Endothelial cell of umbilical vein (primary cell): ENCODE measurements around the gene SMIM38. TPM values are rescaled to one million over a fixed set of nuclear protein-coding genes. Genes with fewer than 3 reads are reported as not detected.

Experiments used
- BruUV-seq: library from RNA; stranded (reverse); fragments of 400-500 nt; replicated peaks from 2 replicates; lab custom pipeline; 2021; lab: Mats Ljungman, UMichigan
- CTCF ChIA-PET: fragments of 300-600, 350-600 bp; sonication (Branson Sonifier 250); formaldehyde crosslinking; loops from one replicate; lab custom pipeline; 2021; ENCODE audit warnings: antibody characterized with exemption, inconsistent platforms; lab: Charles Lee
- POLR2A ChIA-PET: fragments of 300-600, 350-600 bp; sonication (Branson Sonifier 250); formaldehyde crosslinking; loops from one replicate; lab custom pipeline; 2021; ENCODE audit warnings: antibody characterized with exemption, inconsistent platforms; lab: Charles Lee
- DNase-seq: peaks from one replicate; pipeline ENCODE4 v3.0.0-alpha.2; 2011; ENCODE audit warnings: low read depth, low spot score
- FAIRE-seq: peaks from 2 replicates; lab custom pipeline; 2011; peaks lifted over from hg19 to GRCh38; lab: Jason Lieb, UNC
- H2AFZ ChIP-seq: 2 replicates; pipeline ENCODE4 v1.6.0; 2012; ENCODE audit warnings: low read depth, low read length, control low read depth, inconsistent platforms
- H3K27ac ChIP-seq: 2 replicates; pipeline ENCODE4 v1.5.1; 2011; ENCODE audit warnings: low read depth, mild to moderate bottlenecking, control low read depth, low read length, moderate library complexity; ENCODE audit not compliant: insufficient read depth
- H3K27me3 ChIP-seq, 2 experiments: 2 replicates each; pipeline versions ENCODE4 v1.6.0 to v1.6.1; 2011; ENCODE audit warnings: low read length in 2 of 2, mixed read lengths in 1 of 2; ENCODE audit not compliant: control insufficient read depth in 2 of 2, insufficient read depth in 2 of 2
- H3K36me3 ChIP-seq, 2 experiments: 2 replicates in 1 of 2; 3 replicates in 1 of 2; pipeline ENCODE4 v1.5.1; 2011; ENCODE audit warnings: low read length in 2 of 2, mild to moderate bottlenecking in 1 of 2, moderate library complexity in 1 of 2; ENCODE audit not compliant: control insufficient read depth in 2 of 2, insufficient read depth in 2 of 2; ENCODE audit errors: extremely low read depth in 1 of 2
- H3K4me1 ChIP-seq: 3 replicates; pipeline ENCODE4 v1.5.1; 2011; ENCODE audit warnings: mild to moderate bottlenecking, low read length; ENCODE audit not compliant: control insufficient read depth, insufficient read depth; ENCODE audit errors: extremely low read depth
- H3K4me2 ChIP-seq: 2 replicates; pipeline ENCODE4 v1.6.1; 2011; ENCODE audit warnings: low read length, control low read depth, mixed read lengths; ENCODE audit not compliant: insufficient read depth
- H3K4me3 ChIP-seq, 3 experiments: fragments of 200-600 bp in 1 of 3; sonication (generic), shearing (Covaris generic) in 1 of 3; replicated peaks in 1 of 3; 2 replicates each; pipeline ENCODE4 v1.5.1; 2011 to 2016; ENCODE audit warnings: control low read depth in 3 of 3, low read length in 3 of 3, mild to moderate bottlenecking in 2 of 3, inconsistent platforms in 1 of 3, low read depth in 1 of 3, moderate library complexity in 1 of 3; ENCODE audit not compliant: insufficient read depth in 1 of 3
- H3K79me2 ChIP-seq: 2 replicates; pipeline ENCODE4 v1.6.0; 2012; ENCODE audit warnings: low read length, inconsistent platforms; ENCODE audit not compliant: control insufficient read depth, insufficient read depth
- H3K9ac ChIP-seq: replicated peaks from 2 replicates; pipeline ENCODE3; 2011; ENCODE audit warnings: low read length, control low read depth; ENCODE audit not compliant: insufficient read depth; ENCODE audit errors: extremely low read depth
- H3K9me1 ChIP-seq: replicated peaks from 3 replicates; pipeline ENCODE4 v1.6.0; 2011; ENCODE audit warnings: mild to moderate bottlenecking, low read length; ENCODE audit not compliant: control insufficient read depth, insufficient read depth; ENCODE audit errors: extremely low read depth
- H3K9me3 ChIP-seq: replicated peaks from 2 replicates; pipeline ENCODE4 v1.5.1; 2012; ENCODE audit warnings: low read length, inconsistent platforms; ENCODE audit not compliant: control insufficient read depth, insufficient read depth
- H4K20me1 ChIP-seq: replicated peaks from 2 replicates; pipeline ENCODE3; 2011; ENCODE audit warnings: mild to moderate bottlenecking, low read length; ENCODE audit not compliant: control insufficient read depth, insufficient read depth; ENCODE audit errors: extremely low read depth
- EZH2 ChIP-seq: IDR thresholded peaks from 2 replicates; pipeline ENCODE4 v1.6.1; 2012; ENCODE audit warnings: borderline replicate concordance, low read depth, mild to moderate bottlenecking, moderate library complexity, low read length, inconsistent platforms; ENCODE audit not compliant: severe bottlenecking
- FOS ChIP-seq: IDR thresholded peaks from 2 replicates; pipeline ENCODE4 v1.6.1; 2011; ENCODE audit warnings: mild to moderate bottlenecking, low read length, moderate library complexity, borderline replicate concordance; ENCODE audit not compliant: insufficient read depth
- GATA2 ChIP-seq: IDR thresholded peaks from 2 replicates; pipeline ENCODE4 v1.7.0; 2011; ENCODE audit warnings: low read depth, mild to moderate bottlenecking, moderate library complexity, mixed read lengths, low read length; ENCODE audit not compliant: insufficient read length, insufficient read depth
- JUN ChIP-seq: IDR thresholded peaks from 2 replicates; pipeline ENCODE4 v1.6.1; 2011; ENCODE audit warnings: borderline replicate concordance, low read depth; ENCODE audit not compliant: insufficient read length, insufficient read depth
- MYC ChIP-seq: IDR thresholded peaks from one replicate; pipeline ENCODE4 v1.6.1; 2011; ENCODE audit warnings: mild to moderate bottlenecking, low read depth, low read length
- POLR2A ChIP-seq: IDR thresholded peaks from 2 replicates; pipeline ENCODE4 v1.6.1; 2012; ENCODE audit warnings: low read depth, mild to moderate bottlenecking, control low read depth, low read length
- POLR2AphosphoS5 ChIP-seq: IDR thresholded peaks from 2 replicates; pipeline ENCODE4 v1.6.1; 2012; ENCODE audit warnings: low read depth, mild to moderate bottlenecking, control low read depth, low read length, moderate library complexity; ENCODE audit not compliant: insufficient read depth
- dilution Hi-C: fragments of 300-500 bp; cut with MboI; formaldehyde crosslinking; loops from one replicate; pipeline ENCODE4 v1.15.0; 2019; ENCODE audit warnings: low sequenced_read_pairs; ENCODE audit not compliant: extremely low pct_ligation_motif_present
- intact Hi-C: fragments of 100-400 bp; cut with micrococcal nuclease; formaldehyde crosslinking; loops from one replicate; pipeline ENCODE4 v1.10.0; 2022
- polyA plus RNA-seq, 4 experiments: library from polyadenylated mRNA; depleted of rRNA in 3 of 4; stranded (reverse) in 3 of 4; unstranded in 1 of 4; fragments of >200 nt; gene quantifications; 2 replicates each; pipeline versions ENCODE4 v1.2.1 to v1.2.3, GENCODE V29; 2011 to 2012; ENCODE audit warnings: missing spikeins in 1 of 4
- total RNA-seq: library from RNA; stranded (reverse); gene quantifications from 2 replicates; pipeline ENCODE4 v1.2.3, GENCODE V29; 2021
- TF ChIP-seq, protein P1 (sequence below), 2 donors: IDR thresholded peaks; 1 replicate in 1 of 2; 2 replicates in 1 of 2; pipeline ENCODE4 v1.5.1; 2011; ENCODE audit warnings: low read length in 2 of 2, mild to moderate bottlenecking in 2 of 2, moderate library complexity in 2 of 2, control low read depth in 1 of 2, inconsistent platforms in 1 of 2, low read depth in 1 of 2; ENCODE audit not compliant: insufficient read depth in 1 of 2; ENCODE audit errors: extremely low read depth in 1 of 2
- TF ChIP-seq, protein P2 (sequence below): IDR thresholded peaks from 2 replicates; pipeline ENCODE4 v1.6.1; 2011; ENCODE audit not compliant: insufficient read depth, insufficient read length

SMIM38 gene
- total and polyA plus RNA-seq, 2 donors (not counting 3 experiments of a cell fraction or from before 2014, with no cell fraction given): 0.03 TPM; not detected in 1

DNA sequence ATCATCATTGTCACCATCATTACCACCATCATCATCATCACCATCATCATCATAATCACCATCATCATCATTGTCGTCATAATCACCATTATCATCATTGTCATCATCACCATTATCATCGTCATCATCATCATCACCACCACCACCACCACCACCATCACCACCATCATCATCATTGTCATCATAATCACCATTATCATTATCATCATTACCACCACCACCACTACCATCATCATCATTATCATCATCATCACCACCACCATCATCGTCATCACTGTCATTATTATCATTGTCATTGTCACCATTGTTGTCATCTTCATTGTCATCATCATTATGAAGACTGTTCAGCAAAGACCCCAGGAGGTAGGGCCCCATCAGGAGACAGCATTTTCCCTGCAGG is 33.3 kb downstream of the SMIM38 start:
- peaks cover 4 to 5% of the 10 kb centered on the region in 2 experiments for H3K27me3 ChIP-seq
- H3K4me1 ChIP-seq: no peaks in the 10 kb centered on the region
- no peaks in the 10 kb centered on the region for H3K9me3 ChIP-seq
- POLR2A ChIA-PET: no interaction called here
- no peaks in the 10 kb centered on the region for H4K20me1 ChIP-seq
- DNase-seq (no peak), FAIRE-seq (no peak)
- CTCF ChIA-PET: no interaction called here
- dilution Hi-C loops: no loop called here
- no peak overlapping the region for H3K9ac ChIP-seq
- H3K4me2 ChIP-seq: no peak overlapping the region
- BruUV-seq: no TSS peak
- no peaks in the 10 kb centered on the region for H3K36me3 ChIP-seq
- no peaks in the 10 kb centered on the region for H3K9me1 ChIP-seq
- H2AFZ ChIP-seq: no peak overlapping the region
- no peak overlapping the region for H3K27ac ChIP-seq
- intact Hi-C loops: no loop called here
- H3K79me2 ChIP-seq: no peaks in the 10 kb centered on the region
- H3K4me3 ChIP-seq: no peak overlapping the region
- TF ChIP-seq FOS (no peak), MYC (no peak), JUN (no peak), POLR2A (no peak), POLR2AphosphoS5 (no peak), GATA2 (no peak), EZH2 (no peak)
- TF ChIP-seq, protein P1, sequence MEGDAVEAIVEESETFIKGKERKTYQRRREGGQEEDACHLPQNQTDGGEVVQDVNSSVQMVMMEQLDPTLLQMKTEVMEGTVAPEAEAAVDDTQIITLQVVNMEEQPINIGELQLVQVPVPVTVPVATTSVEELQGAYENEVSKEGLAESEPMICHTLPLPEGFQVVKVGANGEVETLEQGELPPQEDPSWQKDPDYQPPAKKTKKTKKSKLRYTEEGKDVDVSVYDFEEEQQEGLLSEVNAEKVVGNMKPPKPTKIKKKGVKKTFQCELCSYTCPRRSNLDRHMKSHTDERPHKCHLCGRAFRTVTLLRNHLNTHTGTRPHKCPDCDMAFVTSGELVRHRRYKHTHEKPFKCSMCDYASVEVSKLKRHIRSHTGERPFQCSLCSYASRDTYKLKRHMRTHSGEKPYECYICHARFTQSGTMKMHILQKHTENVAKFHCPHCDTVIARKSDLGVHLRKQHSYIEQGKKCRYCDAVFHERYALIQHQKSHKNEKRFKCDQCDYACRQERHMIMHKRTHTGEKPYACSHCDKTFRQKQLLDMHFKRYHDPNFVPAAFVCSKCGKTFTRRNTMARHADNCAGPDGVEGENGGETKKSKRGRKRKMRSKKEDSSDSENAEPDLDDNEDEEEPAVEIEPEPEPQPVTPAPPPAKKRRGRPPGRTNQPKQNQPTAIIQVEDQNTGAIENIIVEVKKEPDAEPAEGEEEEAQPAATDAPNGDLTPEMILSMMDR (IDR thresholded peaks at IDR 0.05; ENCODE audit: extremely low read depth in 1 of 2, insufficient read depth in 1 of 2, low read depth in 1 of 2, low read length in 2 of 2): no peak
- TF ChIP-seq, protein P2, sequence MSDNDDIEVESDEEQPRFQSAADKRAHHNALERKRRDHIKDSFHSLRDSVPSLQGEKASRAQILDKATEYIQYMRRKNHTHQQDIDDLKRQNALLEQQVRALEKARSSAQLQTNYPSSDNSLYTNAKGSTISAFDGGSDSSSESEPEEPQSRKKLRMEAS: no peak
